ENCODE data around the gene USP31.
A peak's percentile ranks its signal among the peaks of the same experiment; 100 is the strongest.

Gene USP31

DNA sequence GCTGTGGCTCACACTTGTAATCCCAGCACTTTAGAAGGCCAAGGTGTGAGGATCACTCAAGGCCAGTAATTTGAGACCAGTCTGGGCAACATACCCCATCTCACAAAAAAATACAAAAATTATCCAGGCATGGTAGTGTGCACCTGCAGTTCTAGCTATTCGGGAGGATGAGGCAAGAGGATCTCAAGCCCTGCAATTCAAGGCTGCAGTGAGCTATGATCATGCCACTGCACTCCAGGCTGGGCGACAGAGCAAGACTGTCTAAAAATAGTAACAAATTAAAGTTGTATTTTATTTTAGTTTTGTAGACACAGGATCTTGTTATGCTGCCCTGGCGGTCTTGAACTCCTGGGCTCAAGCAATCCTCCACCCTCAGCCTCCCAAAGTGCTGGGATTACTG lies 18.2 kb downstream of the USP31 start:
- DNase-seq = no peak
- in situ Hi-C loops (cut with HindIII; ENCODE audit: low pct_ligation_motif_present, low sequenced_read_pairs) = no loop called here
- no peak overlapping the region for H3K4me3 ChIP-seq (ENCODE audit: low read depth, low read length)
- no peak for TF ChIP-seq CTCF (IDR thresholded peaks at IDR 0.05; ENCODE audit: low read depth, low read length, missing control alignments)
- H3K27me3 ChIP-seq (replicated peaks) = no peaks in the 10 kb centered on the region
- H3K27ac ChIP-seq = no peak overlapping the region
- no peaks in the 10 kb centered on the region for H3K36me3 ChIP-seq (replicated peaks)

DNA sequence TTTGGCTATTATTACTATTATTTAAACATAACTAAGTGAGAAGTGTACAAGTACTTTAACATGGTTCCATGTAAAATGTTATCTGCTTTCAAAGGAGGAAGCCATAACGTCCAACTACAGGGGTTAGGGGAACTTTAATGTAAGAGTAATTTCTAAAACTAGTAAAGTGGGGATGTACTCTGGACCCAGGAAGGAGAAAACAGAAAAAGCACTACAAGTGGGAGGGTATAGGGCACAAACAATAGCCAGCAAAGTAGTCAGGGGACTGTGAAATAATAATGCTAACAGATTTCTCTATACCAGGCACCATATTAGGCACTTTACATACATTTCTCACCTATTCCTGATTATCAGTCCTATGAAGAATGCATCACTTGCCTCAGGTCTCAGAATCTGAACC lies 19.6 kb downstream of the USP31 start:
- in situ Hi-C loops (cut with HindIII; ENCODE audit: low pct_ligation_motif_present, low sequenced_read_pairs) = no loop called here
- no peak for DNase-seq
- no peaks in the 10 kb centered on the region for H3K27me3 ChIP-seq (replicated peaks)
- TF ChIP-seq CTCF (IDR thresholded peaks at IDR 0.05; ENCODE audit: low read depth, low read length, missing control alignments) = no peak
- H3K36me3 ChIP-seq (replicated peaks) = no peaks in the 10 kb centered on the region
- H3K27ac ChIP-seq = no peak overlapping the region
- H3K4me3 ChIP-seq (ENCODE audit: low read depth, low read length) = no peak overlapping the region

- no peaks in the 10 kb centered on the region for H3K36me3 ChIP-seq (replicated peaks)
- no peak for DNase-seq
Measured at GRCh38 chr16:23128056-23128455, 21.2 kb downstream of the USP31 start.

GRCh38 chr16:23125277-23125676 lies 24.0 kb downstream of the USP31 start:
- Histone ChIP-seq H3K4me3 (ENCODE audit: low read depth, low read length) (no peak overlapping the region), H3K27ac (no peak overlapping the region), H3K27me3 (replicated peaks) (no peaks in the 10 kb centered on the region), H3K36me3 (replicated peaks) (no peaks in the 10 kb centered on the region)
- DNase-seq = no peak
- no peak for TF ChIP-seq CTCF (IDR thresholded peaks at IDR 0.05; ENCODE audit: low read depth, low read length, missing control alignments)
- in situ Hi-C loops (cut with HindIII; ENCODE audit: low pct_ligation_motif_present, low sequenced_read_pairs) = no loop called here

More at GRCh38 chr16:23128056-23128455, 21.2 kb downstream of the USP31 start:
- Histone ChIP-seq H3K27ac (no peak overlapping the region), H3K27me3 (replicated peaks) (no peaks in the 10 kb centered on the region), H3K4me3 (ENCODE audit: low read depth, low read length) (no peak overlapping the region)
- in situ Hi-C loops (cut with HindIII; ENCODE audit: low pct_ligation_motif_present, low sequenced_read_pairs) = no loop called here
- no peak for TF ChIP-seq CTCF (IDR thresholded peaks at IDR 0.05; ENCODE audit: low read depth, low read length, missing control alignments)

- no peak for TF ChIP-seq CTCF (IDR thresholded peaks at IDR 0.05; ENCODE audit: low read depth, low read length, missing control alignments)
- H3K27ac ChIP-seq = peak overlapping the region; percentile 16
- in situ Hi-C loops (cut with HindIII; ENCODE audit: low pct_ligation_motif_present, low sequenced_read_pairs) = no loop called here
- no peak overlapping the region for H3K4me3 ChIP-seq (ENCODE audit: low read depth, low read length)
- H3K36me3 ChIP-seq (replicated peaks) = no peaks in the 10 kb centered on the region
- peak; percentile 85 for DNase-seq
- H3K27me3 ChIP-seq (replicated peaks) = no peaks in the 10 kb centered on the region
Measured at GRCh38 chr16:23124315-23124714, 24.9 kb downstream of the USP31 start.

GRCh38 chr16:23122144-23122543 lies 27.1 kb downstream of the USP31 start:
- Histone ChIP-seq H3K27me3 (replicated peaks) (no peaks in the 10 kb centered on the region), H3K27ac (no peak overlapping the region), H3K36me3 (replicated peaks) (no peaks in the 10 kb centered on the region), H3K4me3 (ENCODE audit: low read depth, low read length) (no peak overlapping the region)
- in situ Hi-C loops (cut with HindIII; ENCODE audit: low pct_ligation_motif_present, low sequenced_read_pairs) = no loop called here
- no peak for DNase-seq
- no peak for TF ChIP-seq CTCF (IDR thresholded peaks at IDR 0.05; ENCODE audit: low read depth, low read length, missing control alignments)

All from brain microvascular endothelial cell (primary cell).